Airway epithelial cell (primary cell): Measurements from ENCODE around the gene SHB. TPM values are rescaled to one million over a fixed set of nuclear protein-coding genes. Genes with fewer than 3 reads are reported as not detected.

Experiments
- total RNA-seq: library from RNA; depleted of rRNA; stranded (reverse); fragments of >200 nt; gene quantifications from 2 replicates; pipeline ENCODE4 v1.2.3, GENCODE V29; 2015

The SHB gene
- total RNA-seq, result 20.0 and 30.6 TPM in 2 replicates

GRCh38 chr9:38068701-38069628 lies at the start of gene SHB:
TSS of gene SHB (minus strand) at chr9:38069227. CDS start at chr9:38068645, 582 bp downstream.

GRCh38 chr9:37903647-37904444 lies 165.2 kb downstream of the SHB start, which contains the start of gene SLC25A51:
TSS of gene SLC25A51 (minus strand) at chr9:37904127. CDS start at chr9:37888550, 15,577 bp downstream.

Other genes with a start within 250 kb of the SHB start
- 23.4 and 26.2 TPM in 2 replicates for gene SLC25A51, start 165.1 kb downstream of the SHB start, total RNA-seq